ENCODE data around the gene HOXA11. TPM values are rescaled to one million over a fixed set of nuclear protein-coding genes. Genes with fewer than 3 reads are reported as not detected.
A peak's percentile ranks its signal among the peaks of the same experiment; 100 is the strongest.

The HOXA11 gene
- total RNA-seq, 1 experiment from 2014 or later = not detected

DNA sequence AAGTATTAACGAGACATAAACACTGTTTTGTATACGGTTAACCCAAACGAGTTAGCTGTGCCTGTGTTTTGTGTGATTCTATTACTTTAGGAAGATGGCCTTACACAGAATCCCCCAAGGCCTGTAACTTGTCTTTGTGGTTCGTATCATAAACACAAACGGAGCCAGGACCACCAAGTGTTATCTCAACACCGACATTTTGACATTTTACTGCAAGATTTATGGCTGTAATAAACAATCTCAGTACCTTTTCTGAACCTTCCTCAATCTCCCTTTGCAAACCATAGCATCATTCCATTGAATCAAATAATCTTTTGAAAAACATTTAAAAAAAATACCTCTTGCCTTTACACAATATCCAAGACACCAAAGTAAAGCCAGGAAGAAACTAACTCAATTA is 52.1 kb downstream of the HOXA11 start:
- peaks cover 100% of the 10 kb centered on the region for H3K27me3 ChIP-seq (replicated peaks; ENCODE audit: insufficient read depth, low read depth, low read length, poor library complexity)

DNA sequence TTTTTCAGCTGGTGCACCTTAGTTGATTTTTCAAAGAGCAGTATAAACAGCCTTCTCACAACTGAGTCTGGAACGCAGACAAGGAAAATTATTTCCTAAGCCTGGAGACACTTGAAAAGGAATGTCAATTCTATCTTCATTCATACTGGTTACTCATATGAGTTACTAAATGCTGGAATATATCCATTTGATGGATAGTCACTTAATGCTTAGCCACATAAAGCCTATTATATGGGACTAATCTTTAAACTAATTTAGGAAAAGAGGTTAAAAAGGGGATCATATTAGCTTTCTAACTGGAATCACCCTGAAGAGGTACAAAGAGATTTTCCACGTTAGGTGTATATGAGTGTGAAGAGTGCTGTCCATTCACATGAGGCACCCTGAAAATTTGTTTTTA is 52.8 kb downstream of the HOXA11 start:
- DNase-seq (ENCODE audit: low spot score) = no peak
- Histone ChIP-seq H3K4me1 (ENCODE audit: insufficient read depth, low read length, poor library complexity, severe bottlenecking) (no peaks in the 10 kb centered on the region), H3K27ac (ENCODE audit: low read depth, low read length, poor library complexity, severe bottlenecking) (no peak overlapping the region), H3K9me3 (ENCODE audit: low read depth, low read length, poor library complexity, severe bottlenecking) (no peaks in the 10 kb centered on the region), H3K36me3 (ENCODE audit: insufficient read depth, low read length, poor library complexity, severe bottlenecking) (no peaks in the 10 kb centered on the region), H3K4me3 (ENCODE audit: low read depth, low read length, poor library complexity, severe bottlenecking) (no peak overlapping the region), H3K27me3 (replicated peaks; ENCODE audit: insufficient read depth, low read depth, low read length, poor library complexity) (peaks cover 100% of the 10 kb centered on the region)
- TF ChIP-seq EZH2 (IDR thresholded peaks at IDR 0.05; ENCODE audit: borderline replicate concordance, low read depth, low read length, poor library complexity, severe bottlenecking) = no peak
- TF ChIP-seq, protein P1, sequence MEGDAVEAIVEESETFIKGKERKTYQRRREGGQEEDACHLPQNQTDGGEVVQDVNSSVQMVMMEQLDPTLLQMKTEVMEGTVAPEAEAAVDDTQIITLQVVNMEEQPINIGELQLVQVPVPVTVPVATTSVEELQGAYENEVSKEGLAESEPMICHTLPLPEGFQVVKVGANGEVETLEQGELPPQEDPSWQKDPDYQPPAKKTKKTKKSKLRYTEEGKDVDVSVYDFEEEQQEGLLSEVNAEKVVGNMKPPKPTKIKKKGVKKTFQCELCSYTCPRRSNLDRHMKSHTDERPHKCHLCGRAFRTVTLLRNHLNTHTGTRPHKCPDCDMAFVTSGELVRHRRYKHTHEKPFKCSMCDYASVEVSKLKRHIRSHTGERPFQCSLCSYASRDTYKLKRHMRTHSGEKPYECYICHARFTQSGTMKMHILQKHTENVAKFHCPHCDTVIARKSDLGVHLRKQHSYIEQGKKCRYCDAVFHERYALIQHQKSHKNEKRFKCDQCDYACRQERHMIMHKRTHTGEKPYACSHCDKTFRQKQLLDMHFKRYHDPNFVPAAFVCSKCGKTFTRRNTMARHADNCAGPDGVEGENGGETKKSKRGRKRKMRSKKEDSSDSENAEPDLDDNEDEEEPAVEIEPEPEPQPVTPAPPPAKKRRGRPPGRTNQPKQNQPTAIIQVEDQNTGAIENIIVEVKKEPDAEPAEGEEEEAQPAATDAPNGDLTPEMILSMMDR (conservative IDR thresholded peaks at IDR 0.05; ENCODE audit: low read depth, low read length) = no peak
- no TSS peak for BruUV-seq (replicated peaks)
- CTCF ChIA-PET = no interaction called here
- POLR2A ChIA-PET (ENCODE audit: low non-redundant PET) = no interaction called here
- intact Hi-C loops (cut with micrococcal nuclease; ENCODE audit: unreplicated experiment) = no loop called here

More for the DNA sequence above, 52.1 kb downstream of the HOXA11 start:
- ChIA-PET POLR2A (ENCODE audit: low non-redundant PET) (no interaction called here), CTCF (no interaction called here)
- DNase-seq (ENCODE audit: low spot score) = no peak
- H3K36me3 ChIP-seq (ENCODE audit: insufficient read depth, low read length, poor library complexity, severe bottlenecking) = no peaks in the 10 kb centered on the region
- H3K4me1 ChIP-seq (ENCODE audit: insufficient read depth, low read length, poor library complexity, severe bottlenecking) = no peaks in the 10 kb centered on the region
- H3K4me3 ChIP-seq (ENCODE audit: low read depth, low read length, poor library complexity, severe bottlenecking) = no peak overlapping the region
- H3K9me3 ChIP-seq (ENCODE audit: low read depth, low read length, poor library complexity, severe bottlenecking) = no peaks in the 10 kb centered on the region
- no peak overlapping the region for H3K27ac ChIP-seq (ENCODE audit: low read depth, low read length, poor library complexity, severe bottlenecking)
- intact Hi-C loops (cut with micrococcal nuclease; ENCODE audit: unreplicated experiment) = no loop called here
- no TSS peak for BruUV-seq (replicated peaks)
- TF ChIP-seq, protein P1 (conservative IDR thresholded peaks at IDR 0.05; ENCODE audit: low read depth, low read length) = no peak
- no peak for TF ChIP-seq EZH2 (IDR thresholded peaks at IDR 0.05; ENCODE audit: borderline replicate concordance, low read depth, low read length, poor library complexity, severe bottlenecking)

DNA sequence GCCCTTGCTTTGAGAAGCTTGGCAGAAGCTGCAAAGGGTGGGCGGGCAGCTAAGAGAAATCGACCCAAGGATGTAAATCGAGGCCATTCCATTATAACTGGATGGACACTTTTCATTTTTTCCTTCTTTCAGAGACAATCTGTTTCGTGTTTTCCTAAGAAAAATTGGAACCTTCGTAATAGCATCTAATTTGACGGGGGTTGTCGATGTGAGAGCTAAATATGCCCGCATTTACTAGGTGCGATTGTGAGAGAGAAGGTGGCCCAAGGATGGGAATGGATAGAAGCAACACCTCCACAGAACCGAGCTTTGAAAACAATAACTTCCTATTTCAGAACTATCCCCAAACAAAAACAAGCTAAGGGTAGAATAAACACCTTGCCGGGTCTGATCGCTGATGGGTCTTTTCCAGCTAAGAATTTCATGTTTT is 53.6 kb downstream of the HOXA11 start:
- H3K9me3 ChIP-seq (ENCODE audit: low read depth, low read length, poor library complexity, severe bottlenecking) = no peaks in the 10 kb centered on the region
- no peaks in the 10 kb centered on the region for H3K4me1 ChIP-seq (ENCODE audit: insufficient read depth, low read length, poor library complexity, severe bottlenecking)
- CTCF ChIA-PET = no interaction called here
- H3K27ac ChIP-seq (ENCODE audit: low read depth, low read length, poor library complexity, severe bottlenecking) = no peak overlapping the region
- no peaks in the 10 kb centered on the region for H3K36me3 ChIP-seq (ENCODE audit: insufficient read depth, low read length, poor library complexity, severe bottlenecking)
- BruUV-seq (replicated peaks) = no TSS peak
- peaks cover 100% of the 10 kb centered on the region for H3K27me3 ChIP-seq (replicated peaks; ENCODE audit: insufficient read depth, low read depth, low read length, poor library complexity)
- DNase-seq (ENCODE audit: low spot score) = no peak
- H3K4me3 ChIP-seq (ENCODE audit: low read depth, low read length, poor library complexity, severe bottlenecking) = peak overlapping the region; percentile 38
- intact Hi-C loops (cut with micrococcal nuclease; ENCODE audit: unreplicated experiment) = no loop called here
- no peak for TF ChIP-seq EZH2 (IDR thresholded peaks at IDR 0.05; ENCODE audit: borderline replicate concordance, low read depth, low read length, poor library complexity, severe bottlenecking)
- TF ChIP-seq, protein P1 (conservative IDR thresholded peaks at IDR 0.05; ENCODE audit: low read depth, low read length) = no peak
- POLR2A ChIA-PET (ENCODE audit: low non-redundant PET) = no interaction called here

Small RNA genes lying within 50 kb of the gene (microRNA-seq; reads per million reads assigned to microRNA genes)
- gene MIR196B = 26.7 reads per million, percentile 47 among the genes with 10 or more reads in this experiment

Other genes with a start within 250 kb of the HOXA11 start
- not detected in 2 replicates for gene HOXA1, start 89.2 kb downstream of the HOXA11 start, total RNA-seq (2021)
- gene HOXA2, start 82.5 kb downstream of the HOXA11 start, total RNA-seq (2021) = not detected in 2 replicates
- not detected in 2 replicates for gene HOXA4, start 54.5 kb downstream of the HOXA11 start, total RNA-seq (2021)
- gene HOXA5, start 41.6 kb downstream of the HOXA11 start, total RNA-seq (2021) = not detected in 2 replicates
- not detected in 2 replicates for gene HOXA6, start 37.5 kb downstream of the HOXA11 start, total RNA-seq (2021)
- not detected in 2 replicates for gene HOXA3, start 32.6 kb downstream of the HOXA11 start, total RNA-seq (2021)
- gene HOXA7, start 28.6 kb downstream of the HOXA11 start, total RNA-seq (2021) = 0.56 and 1.5 TPM in 2 replicates
- gene HOXA9, start 19.7 kb downstream of the HOXA11 start, total RNA-seq (2021) = not detected in 2 replicates
- gene HOXA10, start 10.9 kb downstream of the HOXA11 start, total RNA-seq (2021) = not detected in 2 replicates
- gene HOXA13, start 14.9 kb upstream of the HOXA11 start, total RNA-seq (2021) = not detected in 2 replicates
- gene EVX1, start 57.6 kb upstream of the HOXA11 start, total RNA-seq (2021) = not detected in 2 replicates

Data from A673 (cell line).